Measurements from ENCODE around the gene ARHGEF17.

The ARHGEF17 gene

GRCh38 chr11:73399636-73400035 is 91.6 kb downstream of the ARHGEF17 start:
- in situ Hi-C loops (cut with MboI; ENCODE audit: low sequenced_read_pairs): loop anchor here (10.0 kb wide), 1 partner anchor 265 kb away; no protein-coding TSS in a partner anchor

- in situ Hi-C loops (cut with MboI; ENCODE audit: low sequenced_read_pairs): loop anchor here (10.0 kb wide), 1 partner anchor 265 kb away; no protein-coding TSS in a partner anchor
These were observed 92.2 kb downstream of the ARHGEF17 start for GRCh38 chr11:73400293-73400692.

- in situ Hi-C loops (cut with MboI; ENCODE audit: low sequenced_read_pairs): loop anchor here (10.0 kb wide), 1 partner anchor 263 kb away; no protein-coding TSS in a partner anchor
These were observed 93.3 kb downstream of the ARHGEF17 start for GRCh38 chr11:73401217-73401923.

GRCh38 chr11:73401924-73402833 is 94.1 kb downstream of the ARHGEF17 start:
- in situ Hi-C loops (cut with MboI; ENCODE audit: low sequenced_read_pairs): loop anchor here (10.0 kb wide), 1 partner anchor 263 kb away; no protein-coding TSS in a partner anchor

GRCh38 chr11:73402834-73403185 is 94.7 kb downstream of the ARHGEF17 start:
- in situ Hi-C loops (cut with MboI; ENCODE audit: low sequenced_read_pairs): loop anchor here (10.0 kb wide), 1 partner anchor 262 kb away; no protein-coding TSS in a partner anchor

- in situ Hi-C loops (cut with MboI; ENCODE audit: low sequenced_read_pairs): loop anchor here (10.0 kb wide), 1 partner anchor 261 kb away; no protein-coding TSS in a partner anchor
These were observed 95.5 kb downstream of the ARHGEF17 start for GRCh38 chr11:73403541-73403940.

- in situ Hi-C loops (cut with MboI; ENCODE audit: low sequenced_read_pairs): loop anchor here (10.0 kb wide), 1 partner anchor 261 kb away; no protein-coding TSS in a partner anchor
These were observed 96.0 kb downstream of the ARHGEF17 start for GRCh38 chr11:73404048-73404447.

- in situ Hi-C loops (cut with MboI; ENCODE audit: low sequenced_read_pairs): loop anchor here (10.0 kb wide), 1 partner anchor 260 kb away; no protein-coding TSS in a partner anchor
These were observed 96.5 kb downstream of the ARHGEF17 start for GRCh38 chr11:73404506-73405145.

- in situ Hi-C loops (cut with MboI; ENCODE audit: low sequenced_read_pairs): loop anchor here (10.0 kb wide), 1 partner anchor 260 kb away; no protein-coding TSS in a partner anchor
These were observed 97.1 kb downstream of the ARHGEF17 start for GRCh38 chr11:73405146-73405510.

- in situ Hi-C loops (cut with MboI; ENCODE audit: low sequenced_read_pairs): loop anchor here (10.0 kb wide), 1 partner anchor 259 kb away; no protein-coding TSS in a partner anchor
These were observed 98.1 kb downstream of the ARHGEF17 start for GRCh38 chr11:73406131-73406530.

- in situ Hi-C loops (cut with MboI; ENCODE audit: low sequenced_read_pairs): loop anchor here (10.0 kb wide), 1 partner anchor 258 kb away; no protein-coding TSS in a partner anchor
These were observed 98.5 kb downstream of the ARHGEF17 start for GRCh38 chr11:73406619-73407018.

GRCh38 chr11:73409431-73409830 is 101.4 kb downstream of the ARHGEF17 start:
- in situ Hi-C loops (cut with MboI; ENCODE audit: low sequenced_read_pairs): loop anchor here (10.0 kb wide), 1 partner anchor 255 kb away; no protein-coding TSS in a partner anchor

GRCh38 chr11:73410627-73411026 is 102.6 kb downstream of the ARHGEF17 start:
- in situ Hi-C loops (cut with MboI; ENCODE audit: low sequenced_read_pairs): no loop called here

GRCh38 chr11:73411031-73411430 is 103.0 kb downstream of the ARHGEF17 start:
- in situ Hi-C loops (cut with MboI; ENCODE audit: low sequenced_read_pairs): no loop called here

GRCh38 chr11:73412308-73412707 is 104.2 kb downstream of the ARHGEF17 start:
- in situ Hi-C loops (cut with MboI; ENCODE audit: low sequenced_read_pairs): no loop called here

GRCh38 chr11:73413256-73413655 is 105.2 kb downstream of the ARHGEF17 start:
- in situ Hi-C loops (cut with MboI; ENCODE audit: low sequenced_read_pairs): no loop called here

- in situ Hi-C loops (cut with MboI; ENCODE audit: low sequenced_read_pairs): no loop called here
These were observed 107.0 kb downstream of the ARHGEF17 start for GRCh38 chr11:73414977-73415651.

- in situ Hi-C loops (cut with MboI; ENCODE audit: low sequenced_read_pairs): no loop called here
These were observed 108.0 kb downstream of the ARHGEF17 start for GRCh38 chr11:73415854-73416615.

- in situ Hi-C loops (cut with MboI; ENCODE audit: low sequenced_read_pairs): no loop called here
These were observed 108.7 kb downstream of the ARHGEF17 start for GRCh38 chr11:73416786-73417185.
